ENCODE data around the gene MGMT. TPM values are rescaled to one million over a fixed set of nuclear protein-coding genes. Genes with fewer than 3 reads are reported as not detected.

MGMT gene
- total RNA-seq, 4 donors from 2014 or later, result 10.9 to 37.7 (median 16.0) TPM

GRCh38 chr10:129741978-129742741 is 275.1 kb downstream of the MGMT start:
- H3K36me3 ChIP-seq, result no peaks in the 10 kb centered on the region
- no peak overlapping the region for H3K4me3 ChIP-seq
- no peaks in the 10 kb centered on the region for H3K27me3 ChIP-seq
- intact Hi-C loops (cut with DNase I; ENCODE audit: low total_unique reads), result no loop called here
- no peak for DNase-seq
- peaks cover 0 to 7% of the 10 kb centered on the region in 2 donors for H3K9me3 ChIP-seq
- TF ChIP-seq CTCF (IDR thresholded peaks at IDR 0.05) (no peak), POLR2A (IDR thresholded peaks at IDR 0.05) (no peak)
- no peaks in the 10 kb centered on the region for H3K4me1 ChIP-seq
- H3K27ac ChIP-seq, result no peak overlapping the region

GRCh38 chr10:129742742-129743550 is 275.9 kb downstream of the MGMT start:
- no peaks in the 10 kb centered on the region for H3K4me1 ChIP-seq
- peak in 1 of 2 donors; percentile 1 for DNase-seq
- H3K36me3 ChIP-seq, result no peaks in the 10 kb centered on the region
- no peaks in the 10 kb centered on the region for H3K27me3 ChIP-seq
- peaks cover 0 to 13% of the 10 kb centered on the region in 2 donors for H3K9me3 ChIP-seq
- H3K27ac ChIP-seq, result no peak overlapping the region
- TF ChIP-seq CTCF (IDR thresholded peaks at IDR 0.05), result no peak
- no peak for TF ChIP-seq POLR2A (IDR thresholded peaks at IDR 0.05)
- no peak overlapping the region for H3K4me3 ChIP-seq
- intact Hi-C loops (cut with DNase I; ENCODE audit: low total_unique reads), result no loop called here

- Histone ChIP-seq H3K27me3 (no peaks in the 10 kb centered on the region), H3K36me3 (no peaks in the 10 kb centered on the region), H3K27ac (no peak overlapping the region), H3K4me1 (no peaks in the 10 kb centered on the region), H3K4me3 (no peak overlapping the region), H3K9me3 (peaks cover 0 to 15% of the 10 kb centered on the region in 2 donors)
- intact Hi-C loops (cut with DNase I; ENCODE audit: low total_unique reads), result no loop called here
- TF ChIP-seq CTCF (IDR thresholded peaks at IDR 0.05) (no peak), POLR2A (IDR thresholded peaks at IDR 0.05) (no peak)
- DNase-seq, result peak in 1 of 2 donors; percentile 1
Observed at GRCh38 chr10:129743738-129744133, 276.7 kb downstream of the MGMT start.

DNA sequence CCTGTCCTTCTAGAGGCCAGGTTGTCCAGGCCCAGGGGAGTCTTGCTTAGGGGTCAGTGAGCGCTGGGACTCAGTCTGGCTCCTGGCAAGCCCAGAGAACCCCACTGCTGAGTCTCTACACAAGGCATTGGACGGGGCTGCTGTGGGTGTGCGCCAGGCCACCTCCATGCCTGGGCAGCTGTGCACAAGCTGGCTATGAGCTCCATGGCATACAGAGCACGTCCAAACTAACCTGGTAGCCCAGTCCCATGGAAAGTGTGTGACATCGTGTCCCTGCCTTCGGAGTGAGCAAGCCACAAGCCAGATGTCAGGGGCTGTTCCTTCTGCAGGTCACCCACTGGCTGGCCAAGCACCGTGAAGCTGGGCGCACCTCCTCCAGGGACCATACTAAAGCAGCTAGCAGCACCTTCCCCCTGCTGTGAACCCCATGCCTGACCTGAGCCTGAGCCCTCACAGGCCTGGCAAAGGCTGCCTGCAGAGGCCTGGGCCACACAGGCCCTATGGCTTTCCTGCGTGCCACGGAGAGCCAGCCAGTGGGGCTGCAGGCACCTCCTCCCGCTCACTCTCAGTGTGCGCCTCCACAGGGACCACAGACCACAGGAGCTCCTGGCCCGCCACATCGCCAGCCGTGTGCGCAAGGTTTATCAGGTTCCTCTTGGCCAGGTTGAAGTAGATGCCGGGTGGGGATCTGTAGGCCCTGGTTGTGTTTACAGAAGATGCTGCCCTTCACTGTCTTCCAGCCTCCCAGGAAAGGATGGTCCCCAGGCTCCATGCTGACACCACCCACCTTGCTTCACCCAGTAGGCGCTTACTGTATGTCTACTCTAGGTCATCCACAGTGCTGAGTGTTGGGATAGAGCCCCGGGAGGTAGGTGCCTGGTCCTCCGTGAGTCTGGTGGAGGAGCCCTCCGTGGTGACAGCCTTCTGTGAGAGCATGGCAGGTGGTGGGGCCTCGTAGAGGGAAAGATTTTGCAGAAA is 277.4 kb downstream of the MGMT start:
- no peaks in the 10 kb centered on the region for H3K4me1 ChIP-seq
- no peak overlapping the region for H3K27ac ChIP-seq
- H3K27me3 ChIP-seq, result no peaks in the 10 kb centered on the region
- no peak for TF ChIP-seq POLR2A (IDR thresholded peaks at IDR 0.05)
- TF ChIP-seq CTCF (IDR thresholded peaks at IDR 0.05), result no peak
- intact Hi-C loops (cut with DNase I; ENCODE audit: low total_unique reads), result no loop called here
- peaks cover 0 to 15% of the 10 kb centered on the region in 2 donors for H3K9me3 ChIP-seq
- peak in 1 of 2 donors; percentile 7 for DNase-seq
- no peaks in the 10 kb centered on the region for H3K36me3 ChIP-seq
- H3K4me3 ChIP-seq, result no peak overlapping the region
